GM12878 (cell line): ENCODE measurements around the gene APCDD1. TPM values are rescaled to one million over a fixed set of nuclear protein-coding genes. Genes with fewer than 3 reads are reported as not detected.

ENCODE experiments used
- ATAC-seq: fragments of 200-7000 bp; cut with Tn5 transposase; 3 replicates; pipeline ENCODE4 v1.9.1; 2020; ENCODE audit warnings: mild to moderate bottlenecking, moderate library complexity
- BruUV-seq: library from RNA; stranded (reverse); fragments of 400-500 nt; replicated peaks from 2 replicates; lab custom pipeline; 2021; lab: Mats Ljungman, UMichigan
- CTCF ChIA-PET: fragments of 300-600 bp; sonication (Branson Sonifier 250); formaldehyde crosslinking; extraction: SDS; loops from one replicate; lab custom pipeline; 2021; ENCODE audit warnings: inconsistent platforms; lab: Yijun Ruan, JAX
- POLR2A ChIA-PET: fragments of 350-600 bp; formaldehyde crosslinking; extraction: SDS; loops from one replicate; lab custom pipeline; 2021; ENCODE audit warnings: inconsistent platforms; lab: Charles Lee
- RAD21 ChIA-PET: fragments of 300-600 bp; sonication (Branson Sonifier 250); formaldehyde crosslinking; loops from one replicate; lab custom pipeline; 2023; ENCODE audit warnings: antibody characterized with exemption; ENCODE audit not compliant: unreplicated experiment; lab: Charles Lee
- SMC1A ChIA-PET: fragments of 300-600 bp; sonication (Branson Sonifier 250); formaldehyde crosslinking; loops from one replicate; lab custom pipeline; 2023; ENCODE audit not compliant: unreplicated experiment, uncharacterized antibody; lab: Charles Lee
- DNase-seq: peaks from one replicate; pipeline ENCODE4 v3.0.0-alpha.2; 2011; ENCODE audit warnings: low read depth, low spot score
- FAIRE-seq: peaks from 3 replicates; lab custom pipeline; 2011; peaks lifted over from hg19 to GRCh38; lab: Jason Lieb, UNC
- H2AFZ ChIP-seq: 2 replicates; pipeline ENCODE4 v1.6.0; 2011; ENCODE audit warnings: low read depth, low read length, control low read depth; ENCODE audit not compliant: control insufficient read depth
- H3K27ac ChIP-seq: 2 replicates; pipeline ENCODE4 v1.5.1; 2011; ENCODE audit warnings: control low read depth; ENCODE audit not compliant: control insufficient read depth, insufficient read depth
- H3K27me3 ChIP-seq, 2 experiments: replicated peaks in 1 of 2; 2 replicates each; pipeline versions ENCODE4 v1.6.0 to v1.6.1; 2011; ENCODE audit warnings: low read length in 1 of 2; ENCODE audit not compliant: control insufficient read depth in 2 of 2, insufficient read depth in 2 of 2
- H3K36me3 ChIP-seq, 2 experiments: 2 replicates each; pipeline ENCODE4 v1.5.1; 2011; ENCODE audit warnings: low read length in 1 of 2; ENCODE audit not compliant: control insufficient read depth in 2 of 2, insufficient read depth in 2 of 2
- H3K4me1 ChIP-seq: 2 replicates; pipeline ENCODE4 v1.6.1; 2011; ENCODE audit warnings: mild to moderate bottlenecking, low read length, moderate library complexity, mixed read lengths; ENCODE audit not compliant: control insufficient read depth, insufficient read depth
- H3K4me2 ChIP-seq: 2 replicates; pipeline ENCODE4 v1.6.0; 2011; ENCODE audit warnings: control low read depth; ENCODE audit not compliant: control insufficient read depth, insufficient read depth
- H3K4me3 ChIP-seq: fragments of 200-600 bp; sonication (generic); 2 replicates; pipeline ENCODE4 v1.5.1; 2016
- H3K79me2 ChIP-seq: 2 replicates; pipeline ENCODE4 v1.6.0; 2011; ENCODE audit warnings: low read length; ENCODE audit not compliant: control insufficient read depth, insufficient read depth
- H3K9ac ChIP-seq: 2 replicates; pipeline ENCODE4 v1.8.0; 2011; ENCODE audit warnings: low read length, control low read depth, mixed read lengths; ENCODE audit not compliant: control insufficient read depth, insufficient read depth
- H3K9me3 ChIP-seq: replicated peaks from 3 replicates; pipeline ENCODE4 v1.5.1; 2011; ENCODE audit warnings: mild to moderate bottlenecking, low read length; ENCODE audit not compliant: control insufficient read depth, insufficient read depth
- H4K20me1 ChIP-seq: 2 replicates; pipeline ENCODE4 v1.6.0; 2011; ENCODE audit not compliant: control insufficient read depth, insufficient read depth
- ASH2L ChIP-seq: fragments of 300-600, 200-600 bp; sonication (generic); IDR thresholded peaks from 2 replicates; pipeline ENCODE4 v1.6.1; 2017; ENCODE audit warnings: low read depth, mild to moderate bottlenecking, borderline replicate concordance
- BHLHE40 ChIP-seq, 2 experiments: fragments of 450-650 bp in 1 of 2; IDR thresholded peaks; 2 replicates each; pipeline ENCODE4 v1.6.1; 2011 to 2017; ENCODE audit warnings: low read depth in 2 of 2, borderline replicate concordance in 1 of 2, improper control_type of control experiment in 1 of 2, low read length in 1 of 2, mild to moderate bottlenecking in 1 of 2
- JUNB ChIP-seq: IDR thresholded peaks from 2 replicates; pipeline ENCODE4 v1.6.1; 2016; ENCODE audit warnings: antibody characterized with exemption, mild to moderate bottlenecking
- NFYA ChIP-seq: IDR thresholded peaks from 2 replicates; pipeline ENCODE4 v1.6.1; 2011; ENCODE audit warnings: low read depth, mild to moderate bottlenecking, low read length, improper control_type of control experiment, borderline replicate concordance
- NR2F1 ChIP-seq: fragments of 450-650 bp; conservative IDR thresholded peaks from 2 replicates; pipeline ENCODE4 v1.6.1; 2017; ENCODE audit warnings: mild to moderate bottlenecking
- SMARCA5 ChIP-seq: fragments of 450-650 bp; IDR thresholded peaks from 2 replicates; pipeline ENCODE4 v1.6.1; 2017; ENCODE audit warnings: mild to moderate bottlenecking
- SRF ChIP-seq, 2 experiments: IDR thresholded peaks; 2 replicates each; pipeline ENCODE4 v1.6.1; 2011; ENCODE audit warnings: low read depth in 2 of 2, low read length in 2 of 2, mild to moderate bottlenecking in 1 of 2, moderate library complexity in 1 of 2
- TAF1 ChIP-seq: IDR thresholded peaks from 2 replicates; pipeline ENCODE4 v1.6.1; 2011; ENCODE audit warnings: mild to moderate bottlenecking, low read depth, low read length, borderline replicate concordance
- TBL1XR1 ChIP-seq: IDR thresholded peaks from 2 replicates; pipeline ENCODE4 v1.6.1; 2012; ENCODE audit warnings: low read depth, low read length, improper control_type of control experiment
- USF2 ChIP-seq: IDR thresholded peaks from 2 replicates; pipeline ENCODE4 v1.6.1; 2011; ENCODE audit warnings: low read depth, low read length, improper control_type of control experiment, borderline replicate concordance
- ZNF622 ChIP-seq: fragments of 450-650 bp; IDR thresholded peaks from 2 replicates; pipeline ENCODE4 v1.6.1; 2017; ENCODE audit warnings: mild to moderate bottlenecking, inconsistent platforms
- WGBS: methylation state at CpG from one replicate; pipeline ENCODE4 v1.1.6; 2016; ENCODE audit warnings: low lambda C conversion rate; ENCODE audit not compliant: insufficient replicate concordance, insufficient coverage; ENCODE audit errors: missing lambda C conversion rate; 5-methylcytosine and 5-hydroxymethylcytosine counted together
- in situ Hi-C: fragments of 300-500 bp; cut with MboI; formaldehyde crosslinking; loops from 9 replicates; pipeline ENCODE4 v1.14.3; 2018; ENCODE audit warnings: mixed read lengths
- intact Hi-C: fragments of 100-400 bp; cut with micrococcal nuclease; formaldehyde crosslinking; loops from one replicate; pipeline ENCODE4 v1.14.2; 2022; ENCODE audit not compliant: unreplicated experiment
- polyA plus RNA-seq, 11 experiments: library from polyadenylated mRNA; depleted of rRNA in 4 of 11; unstranded in 6 of 11; stranded (reverse) in 5 of 11; fragments of >200 nt; fragmentation: Nextera tagmentation in 4 of 11; fragmentation: Illumina TruSeq in 1 of 11; extraction: Ambion mirVana in 4 of 11; extraction: Trizol in 1 of 11; gene quantifications; 1 replicate in 1 of 11; 2 replicates in 10 of 11; pipeline versions ENCODE4 v1.2.1 to v1.2.3, GENCODE V29; 2011 to 2016; ENCODE audit warnings: inconsistent platforms in 2 of 11, missing spikeins in 2 of 11, low read depth in 1 of 11
- total RNA-seq, 4 experiments: library from RNA; depleted of rRNA in 3 of 4; stranded (reverse); fragments of >200 nt in 3 of 4; fragmentation: Illumina TruSeq in 1 of 4; extraction: Trizol in 1 of 4; gene quantifications; 2 replicates each; pipeline versions ENCODE4 v1.2.1 to v1.2.3, GENCODE V29; 2013 to 2021
- TF ChIP-seq, protein P1 (sequence below): fragments of 450-650 bp; IDR thresholded peaks from 2 replicates; pipeline ENCODE4 v1.6.1; 2017; ENCODE audit warnings: mild to moderate bottlenecking, moderate library complexity

The APCDD1 gene
- total and polyA plus RNA-seq, 10 of the 15 experiments (the other 5 are each of a cell fraction or from before 2014, with no cell fraction given): not detected

DNA sequence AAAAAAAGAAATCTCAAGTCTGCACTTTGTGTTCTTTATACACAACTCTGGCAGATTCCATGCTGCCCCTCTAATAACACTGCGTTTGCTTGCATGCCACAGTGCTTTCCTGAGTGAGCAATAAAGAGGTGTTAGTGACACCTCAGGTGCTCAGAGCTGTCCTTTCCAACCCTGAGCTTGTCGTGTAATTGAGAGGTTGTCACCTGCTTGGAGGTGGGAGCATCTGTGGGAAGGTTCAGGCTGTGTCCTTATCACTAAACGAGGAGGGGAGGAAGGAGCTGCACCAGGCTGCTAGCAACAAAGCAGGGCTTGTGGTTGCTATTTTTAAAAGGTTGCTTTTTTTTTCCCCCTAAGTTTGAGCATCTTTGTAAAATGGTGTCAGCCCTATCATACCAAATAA lies 31.9 kb downstream of the APCDD1 start:
- H3K27me3 ChIP-seq: no peaks in the 10 kb centered on the region
- ChIA-PET RAD21 (interaction anchor here (0.9 to 1.0 kb wide), 2 partner anchors 11 to 31 kb away, joined by 3 read pairs; no protein-coding TSS in a partner anchor), SMC1A (interaction anchor here (0.9 kb wide), 1 partner anchor 49 kb away, joined by 3 read pairs; no protein-coding TSS in a partner anchor), POLR2A (no interaction called here), CTCF (interaction anchor here (1.4 to 1.9 kb wide), 2 partner anchors 8 to 11 kb away, joined by 4 to 5 read pairs; no protein-coding TSS in a partner anchor)
- BruUV-seq: no TSS peak
- H2AFZ ChIP-seq: no peak overlapping the region
- FAIRE-seq (no peak), DNase-seq (no peak), ATAC-seq (no peak)
- H3K36me3 ChIP-seq: no peaks in the 10 kb centered on the region
- no peak overlapping the region for H3K4me3 ChIP-seq
- no peaks in the 10 kb centered on the region for H4K20me1 ChIP-seq
- peaks cover 25% of the 10 kb centered on the region for H3K4me1 ChIP-seq
- 33% methylated on average over 3 of the region's 3 CpGs for WGBS
- H3K9me3 ChIP-seq: no peaks in the 10 kb centered on the region
- H3K4me2 ChIP-seq: no peak overlapping the region
- in situ Hi-C loops: no loop called here
- H3K27ac ChIP-seq: no peak overlapping the region
- no peak overlapping the region for H3K9ac ChIP-seq
- intact Hi-C loops: loop anchor here (10.0 kb wide), 1 partner anchor 92 kb away; no protein-coding TSS in a partner anchor
- H3K79me2 ChIP-seq: no peaks in the 10 kb centered on the region
- TF ChIP-seq ZNF622 (no peak), BHLHE40 (IDR thresholded peaks at IDR 0.05; ENCODE audit: borderline replicate concordance in 1 of 2, low read depth in 2 of 2, low read length in 1 of 2) (no peak; a peak in 1 of 4 replicates), TAF1 (no peak), NFYA (no peak)
- TF ChIP-seq, all 136 proteins: peak for 0

GRCh38 chr18:10487154-10487553 lies 32.7 kb downstream of the APCDD1 start:
- BruUV-seq: no TSS peak
- FAIRE-seq: no peak
- ATAC-seq: no peak
- Histone ChIP-seq H3K27me3 (no peaks in the 10 kb centered on the region), H4K20me1 (no peaks in the 10 kb centered on the region), H3K9ac (no peak overlapping the region), H3K4me1 (peaks cover 23% of the 10 kb centered on the region), H3K4me2 (no peak overlapping the region), H3K36me3 (no peaks in the 10 kb centered on the region), H2AFZ (no peak overlapping the region), H3K4me3 (no peak overlapping the region), H3K79me2 (no peaks in the 10 kb centered on the region), H3K9me3 (no peaks in the 10 kb centered on the region), H3K27ac (no peak overlapping the region)
- 32% methylated on average over 6 of the region's 6 CpGs for WGBS
- in situ Hi-C loops: no loop called here
- CTCF ChIA-PET: interaction anchor here (1.0 to 1.9 kb wide), 2 partner anchors 10 to 32 kb away, joined by 3 to 5 read pairs; no protein-coding TSS in a partner anchor
- RAD21 ChIA-PET: interaction anchor here (0.9 to 1.0 kb wide), 2 partner anchors 30 to 32 kb away, joined by 3 read pairs; no protein-coding TSS in a partner anchor
- POLR2A ChIA-PET: no interaction called here
- DNase-seq: no peak
- SMC1A ChIA-PET: interaction anchor here (0.9 kb wide), 1 partner anchor 50 kb away, joined by 3 read pairs; no protein-coding TSS in a partner anchor
- intact Hi-C loops: loop anchor here (10.0 kb wide), 1 partner anchor 92 kb away; no protein-coding TSS in a partner anchor
- TF ChIP-seq SRF (IDR thresholded peaks at IDR 0.05; ENCODE audit: low read depth in 2 of 2, low read length in 2 of 2) (no peak), TBL1XR1 (no peak), NR2F1 (no peak), USF2 (no peak), ZNF622 (no peak), SMARCA5 (no peak), ASH2L (no peak), JUNB (no peak)
- TF ChIP-seq, protein P1, sequence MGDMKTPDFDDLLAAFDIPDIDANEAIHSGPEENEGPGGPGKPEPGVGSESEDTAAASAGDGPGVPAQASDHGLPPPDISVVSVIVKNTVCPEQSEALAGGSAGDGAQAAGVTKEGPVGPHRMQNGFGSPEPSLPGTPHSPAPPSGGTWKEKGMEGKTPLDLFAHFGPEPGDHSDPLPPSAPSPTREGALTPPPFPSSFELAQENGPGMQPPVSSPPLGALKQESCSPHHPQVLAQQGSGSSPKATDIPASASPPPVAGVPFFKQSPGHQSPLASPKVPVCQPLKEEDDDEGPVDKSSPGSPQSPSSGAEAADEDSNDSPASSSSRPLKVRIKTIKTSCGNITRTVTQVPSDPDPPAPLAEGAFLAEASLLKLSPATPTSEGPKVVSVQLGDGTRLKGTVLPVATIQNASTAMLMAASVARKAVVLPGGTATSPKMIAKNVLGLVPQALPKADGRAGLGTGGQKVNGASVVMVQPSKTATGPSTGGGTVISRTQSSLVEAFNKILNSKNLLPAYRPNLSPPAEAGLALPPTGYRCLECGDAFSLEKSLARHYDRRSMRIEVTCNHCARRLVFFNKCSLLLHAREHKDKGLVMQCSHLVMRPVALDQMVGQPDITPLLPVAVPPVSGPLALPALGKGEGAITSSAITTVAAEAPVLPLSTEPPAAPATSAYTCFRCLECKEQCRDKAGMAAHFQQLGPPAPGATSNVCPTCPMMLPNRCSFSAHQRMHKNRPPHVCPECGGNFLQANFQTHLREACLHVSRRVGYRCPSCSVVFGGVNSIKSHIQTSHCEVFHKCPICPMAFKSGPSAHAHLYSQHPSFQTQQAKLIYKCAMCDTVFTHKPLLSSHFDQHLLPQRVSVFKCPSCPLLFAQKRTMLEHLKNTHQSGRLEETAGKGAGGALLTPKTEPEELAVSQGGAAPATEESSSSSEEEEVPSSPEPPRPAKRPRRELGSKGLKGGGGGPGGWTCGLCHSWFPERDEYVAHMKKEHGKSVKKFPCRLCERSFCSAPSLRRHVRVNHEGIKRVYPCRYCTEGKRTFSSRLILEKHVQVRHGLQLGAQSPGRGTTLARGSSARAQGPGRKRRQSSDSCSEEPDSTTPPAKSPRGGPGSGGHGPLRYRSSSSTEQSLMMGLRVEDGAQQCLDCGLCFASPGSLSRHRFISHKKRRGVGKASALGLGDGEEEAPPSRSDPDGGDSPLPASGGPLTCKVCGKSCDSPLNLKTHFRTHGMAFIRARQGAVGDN: no peak
